ENCODE measurements around the gene SEC22C.

Gene SEC22C

DNA sequence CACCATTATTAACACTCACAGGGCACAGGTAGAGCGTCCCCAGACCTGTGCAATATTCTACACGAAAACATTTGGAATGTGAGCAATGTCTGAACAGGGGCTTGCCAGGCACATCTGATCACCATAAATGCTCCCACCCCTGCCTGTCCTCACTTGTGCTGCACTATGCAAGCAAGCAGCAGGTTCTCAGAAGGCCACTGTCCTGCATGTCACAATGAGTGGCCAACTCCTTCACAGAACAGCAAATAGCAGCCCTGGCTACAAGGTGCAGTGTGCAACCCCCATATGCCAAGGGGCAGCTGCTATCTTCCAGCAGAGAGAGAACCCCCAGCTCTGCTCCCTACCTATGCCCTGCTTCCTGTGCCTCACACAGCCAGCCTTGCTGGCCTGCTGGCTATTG lies 32.6 kb downstream of the SEC22C start:
- no peak overlapping the region for H3K4me2 ChIP-seq (ENCODE audit: insufficient read depth, low read length, poor library complexity, severe bottlenecking)
- no peak overlapping the region for H2AFZ ChIP-seq (ENCODE audit: low read length)
- H3K9ac ChIP-seq (ENCODE audit: low read depth, low read length, poor library complexity): no peak overlapping the region
- H3K27me3 ChIP-seq (ENCODE audit: control insufficient read depth in 3 of 3, insufficient read depth in 3 of 3, low read depth in 1 of 3, low read length in 3 of 3): no peaks in the 10 kb centered on the region
- no peak overlapping the region for H2BK12ac ChIP-seq (ENCODE audit: low read length)
- H3K23ac ChIP-seq (ENCODE audit: low read depth, low read length, poor library complexity): no peak overlapping the region
- H3K4ac ChIP-seq (ENCODE audit: low read length): no peak overlapping the region
- no peak overlapping the region for H4K8ac ChIP-seq (ENCODE audit: low read depth, low read length)
- WGBS, 2 donors (ENCODE audit: extremely low coverage in 2 of 2, insufficient read length in 2 of 2, insufficient replicate concordance in 1 of 2): no CpG with 5 or more reads among the region's 2 CpGs
- no peak overlapping the region for H3K18ac ChIP-seq (ENCODE audit: low read length)
- H2BK5ac ChIP-seq (ENCODE audit: low read length): no peak overlapping the region
- H2BK15ac ChIP-seq (ENCODE audit: low read length): no peak overlapping the region
- H2BK120ac ChIP-seq (ENCODE audit: low read depth, low read length): no peak overlapping the region
- H3K9me3 ChIP-seq (replicated peaks in 1 of 2; ENCODE audit: control insufficient read depth in 2 of 2, insufficient read depth in 1 of 2, low read depth in 1 of 2, low read length in 2 of 2): no peaks in the 10 kb centered on the region
- H3K27ac ChIP-seq (replicated peaks; ENCODE audit: low read length): no peak overlapping the region
- H3K14ac ChIP-seq (ENCODE audit: low read length): no peak overlapping the region
- no peak for DNase-seq (ENCODE audit: low spot score)
- H3K36me3 ChIP-seq (replicated peaks in 1 of 2; ENCODE audit: control insufficient read depth in 2 of 2, insufficient read depth in 2 of 2, low read length in 2 of 2): peaks cover 7 to 66% of the 10 kb centered on the region in 2 donors
- H3K4me3 ChIP-seq (ENCODE audit: low read length in 2 of 2): no peak overlapping the region
- H3K4me1 ChIP-seq (ENCODE audit: control insufficient read depth in 2 of 2, insufficient read depth in 1 of 2, low read depth in 1 of 2, low read length in 2 of 2): no peaks in the 10 kb centered on the region
- H4K91ac ChIP-seq (ENCODE audit: low read depth, low read length, poor library complexity): no peak overlapping the region
- no peaks in the 10 kb centered on the region for H3K79me1 ChIP-seq (ENCODE audit: low read depth, low read length)
- no peak overlapping the region for H2AK5ac ChIP-seq (ENCODE audit: low read depth, low read length)

DNA sequence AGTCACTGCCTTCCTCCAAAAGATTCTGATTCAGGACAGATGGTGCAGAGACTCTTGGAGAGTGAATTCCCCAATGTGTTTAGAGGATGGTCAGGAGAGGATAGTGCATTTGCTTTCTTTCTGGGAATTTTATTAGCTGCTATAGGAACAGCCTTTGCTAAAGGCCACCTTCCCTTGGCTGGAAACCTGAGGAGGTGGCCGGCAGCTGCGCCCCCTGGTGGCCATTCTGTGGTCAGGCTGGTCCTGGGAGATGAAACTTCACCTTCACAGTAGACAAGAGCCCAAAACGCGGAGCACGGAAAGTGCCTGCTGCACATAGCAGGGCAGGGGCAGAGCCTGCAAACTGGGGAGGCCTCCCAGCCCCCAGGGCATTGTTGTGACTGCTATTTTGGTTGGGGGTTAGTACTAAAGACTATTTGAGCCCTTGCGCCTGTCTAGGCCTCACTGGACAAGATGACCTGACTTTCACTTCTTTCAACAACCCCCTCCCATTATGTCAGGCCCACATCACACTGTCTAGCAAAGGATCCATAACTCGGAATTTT lies 34.3 kb downstream of the SEC22C start:
- Histone ChIP-seq H3K23ac (ENCODE audit: low read depth, low read length, poor library complexity) (no peak overlapping the region), H3K9me3 (replicated peaks in 1 of 2; ENCODE audit: control insufficient read depth in 2 of 2, insufficient read depth in 1 of 2, low read depth in 1 of 2, low read length in 2 of 2) (no peaks in the 10 kb centered on the region)

DNA sequence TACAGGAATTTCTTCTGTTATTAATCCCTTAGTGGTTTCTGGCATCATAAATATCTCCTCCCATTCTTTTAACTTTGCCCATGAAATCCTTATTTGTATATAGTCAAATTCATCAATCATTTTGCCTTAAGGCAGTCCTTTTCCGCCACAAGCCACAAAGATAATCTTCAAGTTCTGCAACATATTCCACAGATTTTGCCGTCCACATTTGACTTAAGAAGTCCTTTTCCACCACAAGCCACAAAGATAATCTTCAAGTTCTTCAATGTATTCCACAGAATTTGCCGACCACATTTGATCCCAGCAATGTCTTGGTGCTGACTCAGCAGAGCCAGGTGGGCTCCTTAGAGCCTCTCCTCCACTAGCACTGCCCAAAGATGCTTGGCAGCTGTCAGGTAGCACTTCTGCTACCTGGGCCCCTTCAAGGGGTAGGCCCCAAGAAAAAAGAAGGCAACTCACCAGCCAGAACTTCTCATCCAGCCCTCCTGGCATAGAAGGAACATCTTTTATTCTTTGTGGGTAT lies 35.0 kb downstream of the SEC22C start:
- no peaks in the 10 kb centered on the region for H3K79me1 ChIP-seq (ENCODE audit: low read depth, low read length)
- no peak overlapping the region for H4K8ac ChIP-seq (ENCODE audit: low read depth, low read length)
- H3K9me3 ChIP-seq (replicated peaks in 1 of 2; ENCODE audit: control insufficient read depth in 2 of 2, insufficient read depth in 1 of 2, low read depth in 1 of 2, low read length in 2 of 2): no peaks in the 10 kb centered on the region
- H3K4me2 ChIP-seq (ENCODE audit: insufficient read depth, low read length, poor library complexity, severe bottlenecking): no peak overlapping the region
- H2AFZ ChIP-seq (ENCODE audit: low read length): no peak overlapping the region
- no peak for DNase-seq (ENCODE audit: low spot score)
- no peak overlapping the region for H2BK12ac ChIP-seq (ENCODE audit: low read length)
- no peak overlapping the region for H3K9ac ChIP-seq (ENCODE audit: low read depth, low read length, poor library complexity)
- H3K23ac ChIP-seq (ENCODE audit: low read depth, low read length, poor library complexity): no peak overlapping the region
- WGBS, 2 donors (ENCODE audit: extremely low coverage in 2 of 2, insufficient read length in 2 of 2, insufficient replicate concordance in 1 of 2): no CpG with 5 or more reads among the region's 3 CpGs
- H3K4ac ChIP-seq (ENCODE audit: low read length): no peak overlapping the region
- no peaks in the 10 kb centered on the region for H3K27me3 ChIP-seq (ENCODE audit: control insufficient read depth in 3 of 3, insufficient read depth in 3 of 3, low read depth in 1 of 3, low read length in 3 of 3)
- H3K4me1 ChIP-seq (ENCODE audit: control insufficient read depth in 2 of 2, insufficient read depth in 1 of 2, low read depth in 1 of 2, low read length in 2 of 2): no peaks in the 10 kb centered on the region
- no peak overlapping the region for H4K91ac ChIP-seq (ENCODE audit: low read depth, low read length, poor library complexity)
- H3K14ac ChIP-seq (ENCODE audit: low read length): no peak overlapping the region
- H3K4me3 ChIP-seq (ENCODE audit: low read length in 2 of 2): no peak overlapping the region
- H3K36me3 ChIP-seq (replicated peaks in 1 of 2; ENCODE audit: control insufficient read depth in 2 of 2, insufficient read depth in 2 of 2, low read length in 2 of 2): peaks cover 0 to 42% of the 10 kb centered on the region in 2 donors
- no peak overlapping the region for H2BK120ac ChIP-seq (ENCODE audit: low read depth, low read length)
- no peak overlapping the region for H2AK5ac ChIP-seq (ENCODE audit: low read depth, low read length)
- no peak overlapping the region for H3K27ac ChIP-seq (replicated peaks; ENCODE audit: low read length)
- H2BK15ac ChIP-seq (ENCODE audit: low read length): no peak overlapping the region
- H2BK5ac ChIP-seq (ENCODE audit: low read length): no peak overlapping the region
- no peak overlapping the region for H3K18ac ChIP-seq (ENCODE audit: low read length)

More for the DNA sequence above, 34.3 kb downstream of the SEC22C start:
- no peak overlapping the region for H2BK12ac ChIP-seq (ENCODE audit: low read length)
- no peak overlapping the region for H4K91ac ChIP-seq (ENCODE audit: low read depth, low read length, poor library complexity)
- no peak overlapping the region for H3K27ac ChIP-seq (replicated peaks; ENCODE audit: low read length)
- DNase-seq (ENCODE audit: low spot score): peak; percentile 49
- no peak overlapping the region for H3K4ac ChIP-seq (ENCODE audit: low read length)
- H3K9ac ChIP-seq (ENCODE audit: low read depth, low read length, poor library complexity): no peak overlapping the region
- no peak overlapping the region for H4K8ac ChIP-seq (ENCODE audit: low read depth, low read length)
- H3K4me3 ChIP-seq (ENCODE audit: low read length in 2 of 2): no peak overlapping the region
- no peak overlapping the region for H2AFZ ChIP-seq (ENCODE audit: low read length)
- no peak overlapping the region for H3K18ac ChIP-seq (ENCODE audit: low read length)
- H3K36me3 ChIP-seq (replicated peaks in 1 of 2; ENCODE audit: control insufficient read depth in 2 of 2, insufficient read depth in 2 of 2, low read length in 2 of 2): peaks cover 0 to 49% of the 10 kb centered on the region in 2 donors
- no peak overlapping the region for H2BK5ac ChIP-seq (ENCODE audit: low read length)
- H3K79me1 ChIP-seq (ENCODE audit: low read depth, low read length): no peaks in the 10 kb centered on the region
- no peaks in the 10 kb centered on the region for H3K4me1 ChIP-seq (ENCODE audit: control insufficient read depth in 2 of 2, insufficient read depth in 1 of 2, low read depth in 1 of 2, low read length in 2 of 2)
- WGBS, 2 donors (ENCODE audit: extremely low coverage in 2 of 2, insufficient read length in 2 of 2, insufficient replicate concordance in 1 of 2): no CpG with 5 or more reads among the region's 7 CpGs
- H3K27me3 ChIP-seq (ENCODE audit: control insufficient read depth in 3 of 3, insufficient read depth in 3 of 3, low read depth in 1 of 3, low read length in 3 of 3): no peaks in the 10 kb centered on the region
- H2BK120ac ChIP-seq (ENCODE audit: low read depth, low read length): no peak overlapping the region
- no peak overlapping the region for H2BK15ac ChIP-seq (ENCODE audit: low read length)
- no peak overlapping the region for H3K4me2 ChIP-seq (ENCODE audit: insufficient read depth, low read length, poor library complexity, severe bottlenecking)
- H3K14ac ChIP-seq (ENCODE audit: low read length): no peak overlapping the region
- H2AK5ac ChIP-seq (ENCODE audit: low read depth, low read length): no peak overlapping the region

DNA sequence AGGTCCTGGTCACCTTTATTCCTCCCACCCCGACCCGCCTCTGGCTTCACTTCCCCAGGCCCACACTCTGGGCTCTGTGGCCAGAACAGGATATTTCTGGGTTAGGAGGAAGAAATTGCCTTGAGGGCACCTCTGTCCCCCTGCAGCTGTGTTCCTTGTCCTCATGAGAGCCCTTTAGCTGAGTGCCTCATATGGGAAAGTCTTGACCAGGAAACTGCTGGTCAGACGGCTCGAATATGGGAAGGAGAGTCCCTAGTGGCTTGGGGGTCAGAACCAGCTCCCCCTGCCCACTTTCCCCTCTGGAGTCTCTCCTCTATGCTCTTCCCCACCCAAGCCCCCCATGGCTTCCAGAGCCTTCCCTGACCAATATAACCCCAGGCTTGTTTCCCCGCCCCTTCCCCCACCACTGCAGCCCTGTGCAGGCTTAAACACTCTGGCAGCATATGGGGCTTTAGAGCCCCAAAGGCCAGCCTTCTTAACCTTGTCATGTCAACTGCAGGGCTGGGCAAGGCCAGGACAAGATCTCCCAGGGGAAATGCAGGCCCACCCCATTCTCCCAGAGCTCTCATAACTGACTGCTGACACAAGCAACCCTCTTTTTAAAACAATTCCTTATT lies 36.4 kb downstream of the SEC22C start:
- Histone ChIP-seq H3K79me1 (ENCODE audit: low read depth, low read length) (no peaks in the 10 kb centered on the region), H3K36me3 (replicated peaks in 1 of 2; ENCODE audit: control insufficient read depth in 2 of 2, insufficient read depth in 2 of 2, low read length in 2 of 2) (peaks cover 0 to 32% of the 10 kb centered on the region in 2 donors)
- no CpG with 5 or more reads among the region's 5 CpGs for WGBS, 2 donors (ENCODE audit: extremely low coverage in 2 of 2, insufficient read length in 2 of 2, insufficient replicate concordance in 1 of 2)

More for the DNA sequence above, 36.4 kb downstream of the SEC22C start:
- H2BK5ac ChIP-seq (ENCODE audit: low read length): no peak overlapping the region
- H2BK120ac ChIP-seq (ENCODE audit: low read depth, low read length): no peak overlapping the region
- no peak overlapping the region for H3K4me2 ChIP-seq (ENCODE audit: insufficient read depth, low read length, poor library complexity, severe bottlenecking)
- no peak overlapping the region for H2AK5ac ChIP-seq (ENCODE audit: low read depth, low read length)
- H4K8ac ChIP-seq (ENCODE audit: low read depth, low read length): no peak overlapping the region
- H3K14ac ChIP-seq (ENCODE audit: low read length): no peak overlapping the region
- H3K9me3 ChIP-seq (replicated peaks in 1 of 2; ENCODE audit: control insufficient read depth in 2 of 2, insufficient read depth in 1 of 2, low read depth in 1 of 2, low read length in 2 of 2): no peaks in the 10 kb centered on the region
- H3K27me3 ChIP-seq (ENCODE audit: control insufficient read depth in 3 of 3, insufficient read depth in 3 of 3, low read depth in 1 of 3, low read length in 3 of 3): no peaks in the 10 kb centered on the region
- no peak overlapping the region for H3K4ac ChIP-seq (ENCODE audit: low read length)
- H3K9ac ChIP-seq (ENCODE audit: low read depth, low read length, poor library complexity): no peak overlapping the region
- H3K4me3 ChIP-seq (ENCODE audit: low read length in 2 of 2): no peak overlapping the region
- DNase-seq (ENCODE audit: low spot score): no peak
- H4K91ac ChIP-seq (ENCODE audit: low read depth, low read length, poor library complexity): no peak overlapping the region
- H3K4me1 ChIP-seq (ENCODE audit: control insufficient read depth in 2 of 2, insufficient read depth in 1 of 2, low read depth in 1 of 2, low read length in 2 of 2): no peaks in the 10 kb centered on the region
- no peak overlapping the region for H3K23ac ChIP-seq (ENCODE audit: low read depth, low read length, poor library complexity)
- no peak overlapping the region for H2BK15ac ChIP-seq (ENCODE audit: low read length)
- no peak overlapping the region for H2AFZ ChIP-seq (ENCODE audit: low read length)
- H2BK12ac ChIP-seq (ENCODE audit: low read length): no peak overlapping the region
- H3K27ac ChIP-seq (replicated peaks; ENCODE audit: low read length): no peak overlapping the region
- H3K18ac ChIP-seq (ENCODE audit: low read length): peak overlapping the region; percentile 8
